HG03095 (cell line): Measurements from ENCODE around the gene VPS8.

Experiments
- ATAC-seq: cut with Tn5 transposase; IDR thresholded peaks from one replicate; pipeline ENCODE4 v1.9.1; 2021; ENCODE audit warnings: moderate library complexity; ENCODE audit not compliant: unreplicated experiment

VPS8 gene

GRCh38 chr3:185049710-185050109, 237.7 kb downstream of the VPS8 start:
- ATAC-seq: no peak

GRCh38 chr3:185051801-185052200, 239.8 kb downstream of the VPS8 start:
- ATAC-seq: no peak

- no peak for ATAC-seq
These were observed 240.7 kb downstream of the VPS8 start for GRCh38 chr3:185052631-185053030.

GRCh38 chr3:185056908-185057307, 244.9 kb downstream of the VPS8 start:
- no peak for ATAC-seq

- ATAC-seq: no peak
These were observed 245.9 kb downstream of the VPS8 start for GRCh38 chr3:185057829-185058228.

GRCh38 chr3:185058796-185059195, 246.8 kb downstream of the VPS8 start:
- ATAC-seq: no peak

- no peak for ATAC-seq
These were observed 247.8 kb downstream of the VPS8 start for GRCh38 chr3:185059766-185060165.

GRCh38 chr3:185060655-185061054, 248.7 kb downstream of the VPS8 start:
- no peak for ATAC-seq

GRCh38 chr3:185062191-185062590, 250.2 kb downstream of the VPS8 start:
- ATAC-seq: no peak

- no peak for ATAC-seq
These were observed 251.5 kb downstream of the VPS8 start for GRCh38 chr3:185063431-185063830.

GRCh38 chr3:185065059-185065458, 253.1 kb downstream of the VPS8 start:
- ATAC-seq: no peak

GRCh38 chr3:185066251-185066650, 254.3 kb downstream of the VPS8 start:
- no peak for ATAC-seq

GRCh38 chr3:185067173-185067572, 255.2 kb downstream of the VPS8 start:
- no peak for ATAC-seq

GRCh38 chr3:185069037-185070030, 257.4 kb downstream of the VPS8 start:
- ATAC-seq: no peak

GRCh38 chr3:185070491-185071286, 258.7 kb downstream of the VPS8 start:
- no peak for ATAC-seq

GRCh38 chr3:185071287-185071800, 259.4 kb downstream of the VPS8 start:
- ATAC-seq: no peak

GRCh38 chr3:185075547-185075946, 263.6 kb downstream of the VPS8 start:
- no peak for ATAC-seq

- ATAC-seq: no peak
These were observed 264.3 kb downstream of the VPS8 start for GRCh38 chr3:185076219-185076618.

- ATAC-seq: no peak
These were observed 267.7 kb downstream of the VPS8 start for GRCh38 chr3:185079625-185080024.

GRCh38 chr3:185081521-185081920, 269.6 kb downstream of the VPS8 start:
- no peak for ATAC-seq

GRCh38 chr3:185082149-185082548, 270.2 kb downstream of the VPS8 start:
- ATAC-seq: no peak

- ATAC-seq: no peak
These were observed 270.9 kb downstream of the VPS8 start for GRCh38 chr3:185082829-185083228.
